HepG2 (cell line): ENCODE data around the gene PPP1R27. TPM values are rescaled to one million over a fixed set of nuclear protein-coding genes. Genes with fewer than 3 reads are reported as not detected.

ENCODE experiments used
- BCL6 ChIP-seq: IDR thresholded peaks from 2 replicates; pipeline ENCODE4 v1.6.1; 2016; ENCODE audit warnings: missing genetic modification reagents, missing compliant biosample characterization
- BRF2 ChIP-seq: sonication (generic); formaldehyde crosslinking; IDR thresholded peaks from 2 replicates; pipeline ENCODE4 v1.8.1; 2022; ENCODE audit warnings: mild to moderate bottlenecking, missing genetic modification reagents
- FOXO1 ChIP-seq: sonication (generic); formaldehyde crosslinking; IDR thresholded peaks from 2 replicates; pipeline ENCODE4 v1.4.0; 2020; ENCODE audit warnings: missing genetic modification reagents
- GZF1 ChIP-seq: sonication (generic); formaldehyde crosslinking; IDR thresholded peaks from 2 replicates; pipeline ENCODE4 v1.5.1; 2020; ENCODE audit warnings: mild to moderate bottlenecking, missing genetic modification reagents
- HES4 ChIP-seq: sonication (generic); formaldehyde crosslinking; IDR thresholded peaks from 2 replicates; pipeline ENCODE4 v1.9.0; 2021; ENCODE audit warnings: mild to moderate bottlenecking, missing genetic modification reagents, borderline replicate concordance
- IRX3 ChIP-seq: sonication (generic); formaldehyde crosslinking; IDR thresholded peaks from 2 replicates; pipeline ENCODE4 v1.8.1; 2023; ENCODE audit warnings: mild to moderate bottlenecking, low read depth, missing genetic modification reagents, borderline replicate concordance
- MEIS1 ChIP-seq: sonication (generic); formaldehyde crosslinking; IDR thresholded peaks from 2 replicates; pipeline ENCODE4 v1.9.0; 2021; ENCODE audit warnings: mild to moderate bottlenecking, missing genetic modification reagents, moderate library complexity, borderline replicate concordance
- NBN ChIP-seq: fragments of 450-650 bp; conservative IDR thresholded peaks from 2 replicates; pipeline ENCODE4 v1.6.1; 2017
- NR2C2 ChIP-seq: sonication (generic); formaldehyde crosslinking; IDR thresholded peaks from 2 replicates; pipeline ENCODE4 v1.4.0; 2020; ENCODE audit warnings: missing genetic modification reagents, mild to moderate bottlenecking, moderate library complexity, borderline replicate concordance
- REL ChIP-seq: sonication (generic); formaldehyde crosslinking; conservative IDR thresholded peaks from 2 replicates; pipeline ENCODE4 v1.8.0; 2022; ENCODE audit warnings: mild to moderate bottlenecking, missing genetic modification reagents, moderate library complexity
- SKIL ChIP-seq: sonication (generic); formaldehyde crosslinking; IDR thresholded peaks from 2 replicates; pipeline ENCODE4 v1.8.0; 2022; ENCODE audit warnings: missing genetic modification reagents, mild to moderate bottlenecking, moderate library complexity, borderline replicate concordance
- SPEN ChIP-seq: sonication (generic); formaldehyde crosslinking; IDR thresholded peaks from 2 replicates; pipeline ENCODE4 v1.5.1; 2020; ENCODE audit warnings: low read depth, mild to moderate bottlenecking, missing genetic modification reagents
- TEAD2 ChIP-seq: sonication (generic); formaldehyde crosslinking; IDR thresholded peaks from 2 replicates; pipeline ENCODE4 v1.9.0; 2021; ENCODE audit warnings: missing genetic modification reagents
- ZBTB2 ChIP-seq: sonication (generic); formaldehyde crosslinking; IDR thresholded peaks from 2 replicates; pipeline ENCODE4 v1.8.0; 2022; ENCODE audit warnings: low read depth, missing genetic modification reagents
- ZFY ChIP-seq: sonication (generic); formaldehyde crosslinking; IDR thresholded peaks from 2 replicates; pipeline ENCODE4 v1.4.0; 2020; ENCODE audit warnings: missing genetic modification reagents
- ZFYVE20 ChIP-seq: sonication (generic); formaldehyde crosslinking; IDR thresholded peaks from 2 replicates; pipeline ENCODE4 v1.8.0; 2023; ENCODE audit warnings: low read depth, mild to moderate bottlenecking, moderate library complexity, missing genetic modification reagents, borderline replicate concordance
- ZNF230 ChIP-seq: sonication (generic); formaldehyde crosslinking; IDR thresholded peaks from 2 replicates; pipeline ENCODE4 v1.4.0; 2020; ENCODE audit warnings: mild to moderate bottlenecking, missing genetic modification reagents
- ZNF263 ChIP-seq: sonication (generic); formaldehyde crosslinking; IDR thresholded peaks from 2 replicates; pipeline ENCODE4 v1.4.0; 2020; ENCODE audit warnings: missing genetic modification reagents
- ZNF484 ChIP-seq: sonication (generic); formaldehyde crosslinking; IDR thresholded peaks from 2 replicates; pipeline ENCODE4 v1.5.1; 2020; ENCODE audit warnings: mild to moderate bottlenecking, low read depth, missing genetic modification reagents, borderline replicate concordance
- ZNF530 ChIP-seq: sonication (generic); formaldehyde crosslinking; IDR thresholded peaks from 2 replicates; pipeline ENCODE4 v1.5.0; 2020; ENCODE audit warnings: low read depth, mild to moderate bottlenecking, missing genetic modification reagents
- ZNF614 ChIP-seq: IDR thresholded peaks from 2 replicates; pipeline ENCODE4 v1.6.1; 2018; ENCODE audit warnings: missing biosample characterization, missing genetic modification reagents, inconsistent platforms, borderline replicate concordance
- ZNF749 ChIP-seq: sonication (generic); formaldehyde crosslinking; IDR thresholded peaks from 2 replicates; pipeline ENCODE4 v1.8.0; 2022; ENCODE audit warnings: mild to moderate bottlenecking, missing genetic modification reagents, moderate library complexity, borderline replicate concordance
- ZNF784 ChIP-seq: sonication (generic); formaldehyde crosslinking; IDR thresholded peaks from 2 replicates; pipeline ENCODE4 v1.5.1; 2020; ENCODE audit warnings: missing genetic modification reagents, mild to moderate bottlenecking, borderline replicate concordance
- ZNF879 ChIP-seq: sonication (generic); formaldehyde crosslinking; IDR thresholded peaks from 2 replicates; pipeline ENCODE4 v1.8.1; 2023; ENCODE audit warnings: missing genetic modification reagents
- polyA plus RNA-seq, 8 experiments: library from polyadenylated mRNA; depleted of rRNA in 3 of 8; stranded (reverse) in 7 of 8; unstranded in 1 of 8; fragments of >200 nt; fragmentation: Illumina TruSeq in 4 of 8; extraction: Trizol in 4 of 8; gene quantifications; 2 replicates each; pipeline versions ENCODE4 v1.2.1 to v1.2.3, GENCODE V29; 2011 to 2016; ENCODE audit warnings: low read depth in 4 of 8, missing spikeins in 1 of 8, mixed read lengths in 1 of 8; ENCODE audit not compliant: insufficient read depth in 1 of 8
- total RNA-seq, 5 experiments: library from RNA; depleted of rRNA; stranded (reverse); fragments of >200 nt; fragmentation: Illumina TruSeq; extraction: Trizol; gene quantifications; 2 replicates each; pipeline ENCODE4 v1.2.3, GENCODE V29; 2016; ENCODE audit warnings: low read depth in 1 of 5

The PPP1R27 gene
- total and polyA plus RNA-seq, 2 of the 13 experiments (the other 11 are each of a cell fraction or from before 2014, with no cell fraction given): 0.17 to 1.00 TPM

GRCh38 chr17:81859906-81860755 lies 25.3 kb upstream of the PPP1R27 start, which contains the start of gene P4HB (continued):
- TF ChIP-seq MEIS1 (CRISPR knock-in tag) (peak; percentile 38; the same call in 1 of the 2 replicates), ZBTB2 (CRISPR knock-in tag) (peak; percentile 89), ZNF614 (CRISPR knock-in tag) (no peak), NBN (no peak), TEAD2 (CRISPR knock-in tag) (0 out of 2 replicates have a peak, but pooled peaks have one; percentile 69), ZNF879 (0 out of 2 replicates have a peak, but pooled peaks have one; percentile 8), HES4 (peak; percentile 93), REL (CRISPR knock-in tag) (peak; percentile 58), BCL6 (CRISPR knock-in tag) (no peak), ZNF263 (CRISPR knock-in tag) (0 out of 2 replicates have a peak, but pooled peaks have one; percentile 99), ZNF230 (CRISPR knock-in tag) (peak; percentile 23; the same call in 1 of the 2 replicates), BRF2 (CRISPR knock-in tag) (peak; percentile 44; the same call in 1 of the 2 replicates), ZFYVE20 (CRISPR knock-in tag) (peak; percentile 91; the same call in 1 of the 2 replicates), IRX3 (CRISPR knock-in tag) (0 out of 2 replicates have a peak, but pooled peaks have one; percentile 85), ZNF530 (CRISPR knock-in tag) (no peak), GZF1 (CRISPR knock-in tag) (0 out of 2 replicates have a peak, but pooled peaks have one; percentile 40), SKIL (CRISPR knock-in tag) (no peak), NR2C2 (CRISPR knock-in tag) (peak; percentile 96; the same call in 1 of the 2 replicates), SPEN (CRISPR knock-in tag) (no peak), ZNF784 (CRISPR knock-in tag) (peak; percentile 81; the same call in 1 of the 2 replicates), FOXO1 (CRISPR knock-in tag) (peak; percentile 58), ZNF484 (CRISPR knock-in tag) (no peak), ZFY (CRISPR knock-in tag) (peak; percentile 83), ZNF749 (peak; percentile 96)
